Hepatocyte (in vitro differentiated cells): ENCODE measurements around the gene KCNMA1.

Source experiments
- EZH2 ChIP-seq: fragments of 200-600 bp; sonication (generic); IDR thresholded peaks from 2 replicates; pipeline ENCODE4 v1.6.1; 2016; ENCODE audit warnings: antibody characterized with exemption, mild to moderate bottlenecking, borderline replicate concordance
- EZH2phosphoT487 ChIP-seq: fragments of 200-600 bp; sonication (generic); IDR thresholded peaks from one replicate; pipeline ENCODE4 v1.6.1; 2018; ENCODE audit warnings: antibody characterized with exemption, mild to moderate bottlenecking, low read depth, moderate library complexity; ENCODE audit not compliant: unreplicated experiment, severe bottlenecking
- TF ChIP-seq, protein P1 (sequence below): fragments of 200-600 bp; sonication (generic); IDR thresholded peaks from 2 replicates; pipeline ENCODE4 v1.5.1; 2016; ENCODE audit warnings: antibody characterized with exemption, mild to moderate bottlenecking; ENCODE audit not compliant: poor library complexity

DNA sequence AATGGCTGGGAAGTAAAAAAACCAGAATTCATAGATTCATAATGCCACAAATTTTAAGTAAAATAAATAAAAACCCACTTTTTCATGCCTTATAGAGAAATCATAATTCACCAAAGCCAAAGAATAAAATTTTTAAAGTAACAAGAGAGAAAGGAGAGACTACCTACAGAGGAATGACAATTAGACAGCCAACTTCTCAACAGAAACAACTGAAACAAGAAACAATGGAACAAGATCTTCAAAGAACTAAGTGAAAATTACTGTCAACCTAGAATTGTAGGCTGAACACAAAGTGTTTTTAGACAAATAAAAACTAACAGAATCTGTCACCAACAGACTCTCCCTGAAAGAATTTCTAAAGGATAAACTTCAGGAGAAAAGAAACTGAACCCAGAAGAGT is 15.6 kb upstream of the KCNMA1 start:
- TF ChIP-seq, protein P1, sequence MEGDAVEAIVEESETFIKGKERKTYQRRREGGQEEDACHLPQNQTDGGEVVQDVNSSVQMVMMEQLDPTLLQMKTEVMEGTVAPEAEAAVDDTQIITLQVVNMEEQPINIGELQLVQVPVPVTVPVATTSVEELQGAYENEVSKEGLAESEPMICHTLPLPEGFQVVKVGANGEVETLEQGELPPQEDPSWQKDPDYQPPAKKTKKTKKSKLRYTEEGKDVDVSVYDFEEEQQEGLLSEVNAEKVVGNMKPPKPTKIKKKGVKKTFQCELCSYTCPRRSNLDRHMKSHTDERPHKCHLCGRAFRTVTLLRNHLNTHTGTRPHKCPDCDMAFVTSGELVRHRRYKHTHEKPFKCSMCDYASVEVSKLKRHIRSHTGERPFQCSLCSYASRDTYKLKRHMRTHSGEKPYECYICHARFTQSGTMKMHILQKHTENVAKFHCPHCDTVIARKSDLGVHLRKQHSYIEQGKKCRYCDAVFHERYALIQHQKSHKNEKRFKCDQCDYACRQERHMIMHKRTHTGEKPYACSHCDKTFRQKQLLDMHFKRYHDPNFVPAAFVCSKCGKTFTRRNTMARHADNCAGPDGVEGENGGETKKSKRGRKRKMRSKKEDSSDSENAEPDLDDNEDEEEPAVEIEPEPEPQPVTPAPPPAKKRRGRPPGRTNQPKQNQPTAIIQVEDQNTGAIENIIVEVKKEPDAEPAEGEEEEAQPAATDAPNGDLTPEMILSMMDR = no peak
- TF ChIP-seq EZH2 = no peak
- TF ChIP-seq EZH2phosphoT487 = no peak
